Esophagus (tissue), 2 donors: Measurements from ENCODE around the gene GLIS1. TPM values are rescaled to one million over a fixed set of nuclear protein-coding genes. Genes with fewer than 3 reads are reported as not detected.

Source experiments
- H3K27ac ChIP-seq, 2 donors: one replicate each; pipeline ENCODE4 v1.5.1; 2013; ENCODE audit warnings: low read depth in 2 of 2, mild to moderate bottlenecking in 2 of 2, inconsistent platforms in 1 of 2, low read length in 1 of 2, moderate library complexity in 1 of 2
- H3K27me3 ChIP-seq, 2 donors: one replicate each; pipeline ENCODE4 v1.6.1; 2013; ENCODE audit warnings: low read length in 2 of 2, control low read depth in 1 of 2, mild to moderate bottlenecking in 1 of 2; ENCODE audit not compliant: insufficient read depth in 2 of 2, control insufficient read depth in 1 of 2
- H3K36me3 ChIP-seq, 2 donors: one replicate each; pipeline ENCODE4 v1.6.1; 2013; ENCODE audit warnings: low read length in 1 of 2; ENCODE audit not compliant: control insufficient read depth in 2 of 2, insufficient read depth in 2 of 2
- H3K4me1 ChIP-seq, 2 donors: one replicate each; pipeline ENCODE4 v1.6.1; 2013; ENCODE audit warnings: low read length in 1 of 2; ENCODE audit not compliant: control insufficient read depth in 2 of 2, insufficient read depth in 2 of 2
- H3K4me3 ChIP-seq, 2 donors: one replicate each; pipeline ENCODE4 v1.5.1; 2013; ENCODE audit warnings: low read length in 2 of 2, mild to moderate bottlenecking in 2 of 2, low read depth in 1 of 2, moderate library complexity in 1 of 2
- H3K9me3 ChIP-seq, 2 donors: one replicate each; pipeline ENCODE4 v1.6.1; 2013; ENCODE audit warnings: mild to moderate bottlenecking in 2 of 2, low read depth in 1 of 2, low read length in 1 of 2, moderate library complexity in 1 of 2; ENCODE audit not compliant: control insufficient read depth in 2 of 2, insufficient read depth in 1 of 2
- WGBS, 2 donors: extraction: QIAGEN DNeasy Blood & Tissue Kit; methylation state at CpG; one replicate each; pipeline ENCODE4 v1.1.7; 2013; 5-methylcytosine and 5-hydroxymethylcytosine counted together
- polyA plus RNA-seq, 2 donors: library from polyadenylated mRNA; stranded (reverse); fragments of 200-250 nt; gene quantifications; one replicate each; pipeline ENCODE4 v1.2.3, GENCODE V29; 2013
- donor health status: healthy with polysubstance abuse.
- donor health status: Bipolar disorder and iron deficiency.

The GLIS1 gene
- polyA plus RNA-seq, 2 donors, result 0.18 TPM

DNA sequence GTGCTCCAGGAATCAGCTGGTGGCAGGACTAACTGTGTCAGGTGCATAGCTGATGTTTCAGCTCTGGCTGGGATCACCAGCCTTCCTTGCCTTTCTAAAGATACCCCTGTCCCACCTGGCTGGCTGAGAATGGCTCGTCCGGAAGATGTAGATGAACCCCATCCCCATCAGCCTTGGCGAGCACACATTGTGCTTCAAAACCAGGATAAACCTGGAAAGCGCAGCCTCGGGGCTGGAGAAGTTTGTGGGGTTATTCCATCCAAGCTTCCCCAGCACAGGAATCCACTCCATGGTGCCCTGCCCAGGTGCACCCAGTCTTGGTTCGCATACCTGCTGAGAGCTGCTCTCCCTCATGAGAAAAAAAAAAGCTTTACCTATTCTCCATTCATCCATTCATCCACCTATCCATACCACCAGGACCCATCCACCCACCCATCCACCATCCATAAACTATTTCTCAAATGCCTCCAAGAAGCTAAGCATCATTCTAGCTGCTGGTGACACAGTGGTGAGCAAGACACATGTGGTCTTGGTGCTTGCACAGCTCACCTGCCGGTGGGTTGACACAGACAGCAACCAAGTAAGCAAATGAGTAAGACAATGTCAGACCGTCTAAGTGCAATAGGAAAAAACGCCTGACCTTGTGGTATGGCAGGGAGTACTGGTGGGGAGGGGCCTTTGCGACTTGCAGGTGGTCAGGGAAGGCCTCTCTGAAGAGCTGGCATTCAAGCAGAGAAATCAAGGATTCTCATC lies 185.8 kb downstream of the GLIS1 start:
- Histone ChIP-seq H3K4me3 (no peak overlapping the region), H3K4me1 (peaks cover 0 to 4% of the 10 kb centered on the region in 2 donors), H3K9me3 (no peaks in the 10 kb centered on the region), H3K36me3 (no peaks in the 10 kb centered on the region), H3K27ac (no peak overlapping the region), H3K27me3 (no peaks in the 10 kb centered on the region)
- 88 to 90% methylated on average over 10 of the region's 10 CpGs for WGBS, 2 donors

DNA sequence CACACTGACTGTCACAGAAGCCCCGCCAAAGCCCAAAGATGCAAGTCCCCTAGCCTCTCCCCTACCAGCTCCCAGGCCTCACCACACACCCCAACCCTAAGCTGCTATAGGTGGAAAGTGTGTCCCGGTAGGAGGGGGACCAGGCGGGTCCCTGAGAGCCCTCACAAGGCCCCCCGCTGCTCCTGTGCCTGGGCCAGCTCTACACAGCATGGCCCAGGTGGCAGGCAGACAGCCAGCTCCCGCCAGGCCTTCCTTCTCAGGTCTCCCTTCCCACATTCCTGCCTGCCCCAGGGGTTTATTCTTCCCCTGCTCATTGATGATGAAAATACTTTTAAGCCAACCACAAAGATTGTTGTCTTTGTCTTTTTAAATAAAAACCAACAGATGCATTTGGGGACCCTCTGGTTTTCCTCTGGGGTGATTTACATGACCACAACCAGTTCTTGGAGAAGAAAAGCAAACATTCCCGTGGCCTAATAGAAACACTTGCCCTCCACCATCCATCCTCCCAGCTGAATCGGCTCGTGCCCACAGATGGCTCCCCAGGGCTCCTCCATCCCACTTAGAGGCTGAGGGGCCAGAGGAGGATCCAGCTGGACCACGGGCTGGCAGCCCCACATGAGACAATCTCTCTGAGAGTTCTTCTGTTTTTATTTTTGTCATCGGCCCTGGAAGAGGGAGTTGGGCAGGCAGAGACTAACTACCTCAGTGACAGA lies 186.7 kb downstream of the GLIS1 start:
- WGBS, 2 donors, result 57 to 61% methylated on average over 10 of the region's 10 CpGs
- Histone ChIP-seq H3K4me1 (peaks cover 0 to 4% of the 10 kb centered on the region in 2 donors), H3K27me3 (no peaks in the 10 kb centered on the region), H3K27ac (no peak overlapping the region), H3K9me3 (no peaks in the 10 kb centered on the region), H3K4me3 (no peak overlapping the region), H3K36me3 (no peaks in the 10 kb centered on the region)

DNA sequence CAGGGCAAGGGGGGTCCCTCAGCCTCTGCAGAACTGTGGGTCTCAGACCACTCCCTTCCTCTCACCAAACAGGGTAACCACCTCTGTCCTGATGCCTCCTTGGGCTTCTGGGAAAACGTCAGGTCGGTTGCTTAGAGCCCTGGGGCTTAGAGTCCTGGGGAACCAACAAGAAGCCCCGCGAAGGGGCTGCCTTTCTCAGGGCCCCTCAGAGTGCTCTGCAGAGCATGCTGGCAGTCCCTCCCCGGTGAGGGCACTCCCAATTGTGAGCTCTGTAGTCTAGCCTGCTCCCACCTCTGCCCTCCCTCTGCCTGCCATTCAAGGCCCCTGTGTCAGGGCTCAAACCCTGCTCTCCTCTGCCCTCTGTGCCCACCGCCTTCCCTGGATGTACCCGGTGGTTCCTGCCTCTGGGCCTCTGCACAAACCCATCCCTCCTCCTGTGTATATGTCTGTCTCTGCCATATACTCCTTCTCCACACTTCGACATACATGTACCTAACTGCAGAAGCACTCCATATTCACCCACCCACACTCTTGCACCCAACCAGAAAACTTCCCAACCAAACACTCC lies 187.5 kb downstream of the GLIS1 start:
- H3K4me3 ChIP-seq, result no peak overlapping the region
- H3K27me3 ChIP-seq, result no peaks in the 10 kb centered on the region
- 77 to 85% methylated on average over 8 of the region's 8 CpGs for WGBS, 2 donors
- H3K4me1 ChIP-seq, result peaks cover 0 to 4% of the 10 kb centered on the region in 2 donors
- H3K9me3 ChIP-seq, result no peaks in the 10 kb centered on the region
- no peak overlapping the region for H3K27ac ChIP-seq
- H3K36me3 ChIP-seq, result no peaks in the 10 kb centered on the region

DNA sequence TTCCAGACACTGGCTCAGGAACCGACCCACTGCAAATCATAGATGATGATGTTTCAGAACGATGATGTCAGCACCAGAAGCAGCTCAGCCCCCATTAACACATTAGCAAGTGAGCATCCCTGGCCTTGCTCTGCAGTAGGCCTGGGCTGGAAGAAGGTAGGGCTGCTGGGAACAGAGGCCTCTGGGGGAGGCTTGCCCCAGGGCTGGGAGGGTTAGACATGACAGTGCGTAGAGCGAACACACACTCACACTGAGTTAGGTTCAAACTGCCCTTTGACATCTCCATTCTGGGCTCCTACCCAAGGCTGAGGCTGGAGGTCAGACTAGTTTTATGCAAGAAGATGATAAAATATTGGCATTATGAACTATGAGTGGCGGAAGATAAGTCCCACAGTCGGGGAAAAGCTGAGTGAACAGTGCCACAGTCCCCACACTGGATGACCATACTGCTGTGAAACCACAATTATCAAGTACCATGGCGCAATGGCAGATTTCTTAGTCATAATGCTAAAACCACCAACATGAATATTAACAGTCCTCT lies 188.7 kb downstream of the GLIS1 start:
- Histone ChIP-seq H3K9me3 (no peaks in the 10 kb centered on the region), H3K36me3 (no peaks in the 10 kb centered on the region), H3K4me1 (peaks cover 2 to 4% of the 10 kb centered on the region in 2 donors), H3K27me3 (no peaks in the 10 kb centered on the region), H3K4me3 (no peak overlapping the region), H3K27ac (no peak overlapping the region)
- 73 to 74% methylated on average over 7 of the region's 7 CpGs for WGBS, 2 donors

DNA sequence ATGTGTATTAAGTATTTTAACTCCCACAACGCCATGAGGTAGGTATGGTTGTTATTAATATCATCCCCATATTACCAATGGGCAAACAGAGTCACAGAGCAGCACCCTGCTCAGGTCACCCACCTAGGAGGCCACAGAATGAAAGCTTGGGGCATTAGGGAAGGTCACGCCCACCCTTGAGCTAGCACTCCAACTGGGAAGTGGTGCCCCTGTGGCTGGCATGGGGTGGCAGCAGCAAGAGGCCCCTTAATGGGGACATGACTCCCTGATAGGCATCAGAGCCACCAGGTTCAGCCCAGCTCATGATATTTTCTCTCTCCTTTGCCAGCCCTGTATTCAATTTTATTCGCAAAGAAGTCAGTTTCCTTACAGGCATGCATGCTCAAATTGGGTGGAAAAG lies 189.2 kb downstream of the GLIS1 start:
- Histone ChIP-seq H3K4me3 (no peak overlapping the region), H3K4me1 (peaks cover 2 to 4% of the 10 kb centered on the region in 2 donors), H3K9me3 (no peaks in the 10 kb centered on the region), H3K27me3 (no peaks in the 10 kb centered on the region), H3K27ac (no peak overlapping the region), H3K36me3 (no peaks in the 10 kb centered on the region)
- 89 to 92% methylated on average over 3 of the region's 3 CpGs for WGBS, 2 donors

DNA sequence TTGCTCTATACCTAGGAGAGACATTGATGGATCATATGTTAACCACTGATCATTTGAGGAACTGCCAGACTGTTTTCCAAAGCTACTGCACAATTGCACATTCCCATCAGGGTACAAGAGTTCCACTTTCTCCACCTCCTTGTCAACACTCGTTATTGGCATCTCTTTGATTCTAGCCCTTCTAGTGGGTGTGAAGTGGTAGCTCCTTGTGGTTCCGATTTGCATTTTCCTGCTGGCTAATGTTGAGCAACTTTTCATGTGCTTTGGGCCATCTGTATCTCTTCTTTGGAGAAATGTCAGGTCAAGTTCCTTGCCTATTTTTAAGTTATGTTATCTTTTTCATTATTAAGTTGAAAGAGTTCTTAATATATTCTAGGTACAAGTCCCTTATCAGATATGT lies 189.7 kb downstream of the GLIS1 start:
- 75 to 81% methylated on average over 2 of the region's 2 CpGs for WGBS, 2 donors
- no peak overlapping the region for H3K4me3 ChIP-seq
- H3K4me1 ChIP-seq, result peaks cover 0 to 2% of the 10 kb centered on the region in 2 donors
- no peaks in the 10 kb centered on the region for H3K27me3 ChIP-seq
- H3K9me3 ChIP-seq, result no peaks in the 10 kb centered on the region
- H3K27ac ChIP-seq, result no peak overlapping the region
- H3K36me3 ChIP-seq, result no peaks in the 10 kb centered on the region

DNA sequence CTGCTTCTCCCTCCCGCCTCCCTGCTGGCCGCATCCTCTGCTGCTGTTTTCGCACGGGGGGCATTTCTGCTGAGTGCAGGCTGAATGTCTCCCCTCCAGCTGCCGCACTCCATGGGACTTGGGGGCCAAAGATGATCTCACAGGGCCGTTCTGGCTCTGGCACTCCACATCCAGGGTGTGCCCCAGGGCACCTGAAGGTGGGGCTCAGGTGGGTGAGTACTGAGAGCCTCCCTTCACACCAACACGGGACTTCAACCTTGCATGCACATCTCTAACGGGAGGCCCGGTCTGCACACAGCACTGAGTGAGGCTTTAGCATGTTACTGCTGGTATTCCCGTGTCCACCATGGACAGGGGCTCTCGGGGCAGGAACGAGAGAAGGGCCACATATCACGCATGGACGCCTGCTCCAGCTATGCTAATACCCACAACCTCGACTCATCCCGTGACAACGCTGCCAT lies 190.9 kb downstream of the GLIS1 start:
- Histone ChIP-seq H3K36me3 (no peaks in the 10 kb centered on the region), H3K9me3 (no peaks in the 10 kb centered on the region), H3K4me3 (no peak overlapping the region), H3K27ac (no peak overlapping the region), H3K4me1 (peaks cover 0 to 2% of the 10 kb centered on the region in 2 donors), H3K27me3 (no peaks in the 10 kb centered on the region)
- WGBS, 2 donors, result 87 to 89% methylated on average over 17 of the region's 17 CpGs

DNA sequence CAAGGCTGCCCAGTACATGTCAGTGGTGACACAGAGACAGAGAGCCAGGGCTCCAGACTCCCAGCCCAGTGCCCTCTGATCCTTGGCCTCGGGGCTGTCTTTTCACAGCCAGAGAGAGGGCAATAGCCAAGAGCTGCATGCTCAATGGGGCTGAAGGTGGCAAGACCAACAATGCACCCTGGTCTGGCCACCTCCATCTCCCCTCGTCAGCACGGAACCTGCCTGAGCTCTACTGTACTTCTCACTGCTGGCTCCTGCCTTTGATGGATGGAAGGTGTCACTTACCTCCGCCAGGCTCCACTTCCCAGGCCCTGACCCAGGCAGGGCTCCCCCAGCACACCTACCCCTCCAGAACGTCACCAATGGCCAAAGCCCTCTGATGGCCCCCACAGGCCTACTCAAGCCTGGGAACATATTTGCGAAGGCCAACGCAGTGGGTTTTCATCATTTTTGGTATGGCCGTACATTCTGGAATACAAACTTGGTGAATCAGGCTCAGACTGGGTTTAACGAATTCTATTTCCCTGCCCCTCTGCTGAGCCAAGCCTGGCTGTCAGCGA lies 191.7 kb downstream of the GLIS1 start:
- H3K27ac ChIP-seq, result no peak overlapping the region
- 79 to 87% methylated on average over 10 of the region's 10 CpGs for WGBS, 2 donors
- H3K27me3 ChIP-seq, result no peaks in the 10 kb centered on the region
- no peaks in the 10 kb centered on the region for H3K9me3 ChIP-seq
- no peaks in the 10 kb centered on the region for H3K36me3 ChIP-seq
- no peak overlapping the region for H3K4me3 ChIP-seq
- H3K4me1 ChIP-seq, result peaks cover 0 to 2% of the 10 kb centered on the region in 2 donors

DNA sequence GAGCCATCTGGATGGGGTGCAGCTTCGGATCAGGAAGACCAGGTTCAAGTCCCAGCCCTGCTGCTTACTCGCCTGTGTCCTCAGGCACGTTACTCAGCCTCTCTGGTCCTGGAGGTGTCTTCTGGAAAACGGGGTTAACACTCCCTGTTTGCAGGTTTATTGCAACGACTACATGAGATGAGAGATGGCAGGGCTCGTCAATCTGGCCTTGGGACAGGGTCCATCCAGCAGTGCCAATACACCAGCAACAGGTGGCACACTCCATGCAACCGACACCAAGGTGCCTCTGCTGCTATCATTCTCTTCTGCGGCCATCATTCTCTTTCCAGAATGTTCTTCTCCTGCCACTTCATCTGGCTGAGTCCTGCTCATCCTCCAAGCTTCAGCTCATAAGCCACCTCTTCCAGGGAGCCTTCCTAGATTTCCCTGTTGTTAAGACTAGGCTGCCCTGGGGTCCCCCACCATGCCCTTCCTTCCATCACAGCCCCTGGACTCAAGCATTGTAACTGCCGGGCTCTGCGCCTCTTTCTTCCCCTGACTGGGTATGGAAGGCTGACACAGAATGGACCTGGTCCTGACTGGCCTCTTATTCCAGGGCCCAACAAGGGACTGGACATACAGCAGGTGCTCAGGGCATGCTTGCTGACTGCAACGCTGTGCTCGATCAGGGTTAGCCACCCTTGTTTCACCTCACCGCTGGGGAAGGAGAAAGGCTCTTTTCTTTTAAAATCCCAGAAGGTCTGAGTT lies 192.4 kb downstream of the GLIS1 start:
- no peak overlapping the region for H3K4me3 ChIP-seq
- H3K4me1 ChIP-seq, result peaks cover 0 to 2% of the 10 kb centered on the region in 2 donors
- H3K27me3 ChIP-seq, result no peaks in the 10 kb centered on the region
- no peaks in the 10 kb centered on the region for H3K36me3 ChIP-seq
- H3K27ac ChIP-seq, result no peak overlapping the region
- no peaks in the 10 kb centered on the region for H3K9me3 ChIP-seq
- 79% methylated on average over 13 of the region's 13 CpGs for WGBS, 2 donors
